Liver (tissue), 3 donors: ENCODE data around the gene C2CD5.

Experiments
- SP1 ChIP-seq: IDR thresholded peaks from 2 replicates; pipeline ENCODE4 v1.6.1; 2018; ENCODE audit warnings: antibody characterized with exemption, mild to moderate bottlenecking
- TF ChIP-seq, protein P1 (sequence below): fragments of 150-350 bp; IDR thresholded peaks from 2 replicates; pipeline ENCODE4 v1.5.1; 2017; ENCODE audit warnings: improper control_type of control experiment, low read depth, low read length; ENCODE audit not compliant: missing input control
- donor health status: healthy.
- donor health status: healthy.

- TF ChIP-seq, protein P1, sequence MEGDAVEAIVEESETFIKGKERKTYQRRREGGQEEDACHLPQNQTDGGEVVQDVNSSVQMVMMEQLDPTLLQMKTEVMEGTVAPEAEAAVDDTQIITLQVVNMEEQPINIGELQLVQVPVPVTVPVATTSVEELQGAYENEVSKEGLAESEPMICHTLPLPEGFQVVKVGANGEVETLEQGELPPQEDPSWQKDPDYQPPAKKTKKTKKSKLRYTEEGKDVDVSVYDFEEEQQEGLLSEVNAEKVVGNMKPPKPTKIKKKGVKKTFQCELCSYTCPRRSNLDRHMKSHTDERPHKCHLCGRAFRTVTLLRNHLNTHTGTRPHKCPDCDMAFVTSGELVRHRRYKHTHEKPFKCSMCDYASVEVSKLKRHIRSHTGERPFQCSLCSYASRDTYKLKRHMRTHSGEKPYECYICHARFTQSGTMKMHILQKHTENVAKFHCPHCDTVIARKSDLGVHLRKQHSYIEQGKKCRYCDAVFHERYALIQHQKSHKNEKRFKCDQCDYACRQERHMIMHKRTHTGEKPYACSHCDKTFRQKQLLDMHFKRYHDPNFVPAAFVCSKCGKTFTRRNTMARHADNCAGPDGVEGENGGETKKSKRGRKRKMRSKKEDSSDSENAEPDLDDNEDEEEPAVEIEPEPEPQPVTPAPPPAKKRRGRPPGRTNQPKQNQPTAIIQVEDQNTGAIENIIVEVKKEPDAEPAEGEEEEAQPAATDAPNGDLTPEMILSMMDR: no peak
- TF ChIP-seq SP1: no peak
These were observed 31.7 kb upstream of the C2CD5 start for GRCh38 chr12:22576065-22576464.
